ENCODE measurements around the gene IGFALS.

GRCh38 chr16:1778200-1779179, 15.0 kb downstream of the IGFALS start:
- TF ChIP-seq POLR2A (IDR thresholded peaks at IDR 0.05; ENCODE audit: extremely low read depth, insufficient read length) = no peak
- no peak for TF ChIP-seq CTCF (IDR thresholded peaks at IDR 0.05; ENCODE audit: low read depth, low read length)
- no peak for TF ChIP-seq MAX (IDR thresholded peaks at IDR 0.05; ENCODE audit: low read depth, low read length)

Data from NB4 (cell line).